GM21717 (cell line): Measurements from ENCODE around the gene GOLPH3.
"Not testable (repeated sequence)": the region's sequence is repeated elsewhere in the genome, so short reads cannot be mapped to it uniquely, and the experiment has no call there.

Experiments used
- ATAC-seq: cut with Tn5 transposase; IDR thresholded peaks from one replicate; pipeline ENCODE4 v1.9.1; 2021; ENCODE audit warnings: mild to moderate bottlenecking, moderate library complexity; ENCODE audit not compliant: unreplicated experiment

GOLPH3 gene

GRCh38 chr5:32138839-32139493, 35.2 kb downstream of the GOLPH3 start:
- ATAC-seq = no peak

- no peak for ATAC-seq
Measured at GRCh38 chr5:32136342-32136741, 37.8 kb downstream of the GOLPH3 start.

GRCh38 chr5:32135086-32135485, 39.0 kb downstream of the GOLPH3 start:
- no peak for ATAC-seq

GRCh38 chr5:32132757-32133156, 41.4 kb downstream of the GOLPH3 start:
- no peak for ATAC-seq

- no peak for ATAC-seq
Measured at GRCh38 chr5:32131604-32132003, 42.5 kb downstream of the GOLPH3 start.

- ATAC-seq = no peak
Measured at GRCh38 chr5:32130865-32131264, 43.3 kb downstream of the GOLPH3 start.

- no peak for ATAC-seq
Measured at GRCh38 chr5:32129074-32129598, 45.0 kb downstream of the GOLPH3 start.

- ATAC-seq = no peak
Measured at GRCh38 chr5:32127711-32128110, 46.4 kb downstream of the GOLPH3 start.

GRCh38 chr5:32126691-32127090, 47.4 kb downstream of the GOLPH3 start:
- ATAC-seq = no peak

GRCh38 chr5:32123889-32124676, 50.0 kb downstream of the GOLPH3 start:
- no peak for ATAC-seq

- no peak for ATAC-seq
Measured at GRCh38 chr5:32123058-32123805, 50.9 kb downstream of the GOLPH3 start.

GRCh38 chr5:32118922-32119321, 55.2 kb downstream of the GOLPH3 start:
- not testable (repeated sequence) for ATAC-seq

GRCh38 chr5:32116574-32117313, 57.4 kb downstream of the GOLPH3 start:
- ATAC-seq = no peak

GRCh38 chr5:32115985-32116384, 58.1 kb downstream of the GOLPH3 start:
- ATAC-seq = no peak

- ATAC-seq = no peak
Measured at GRCh38 chr5:32110111-32110696, 63.9 kb downstream of the GOLPH3 start.

GRCh38 chr5:32109236-32109635, 64.9 kb downstream of the GOLPH3 start:
- no peak for ATAC-seq

- no peak for ATAC-seq
Measured at GRCh38 chr5:32108167-32108566, 66.0 kb downstream of the GOLPH3 start.

- no peak for ATAC-seq
Measured at GRCh38 chr5:32107291-32107690, 66.8 kb downstream of the GOLPH3 start.

- ATAC-seq = no peak
Measured at GRCh38 chr5:32103521-32103920, 70.6 kb downstream of the GOLPH3 start.

- no peak for ATAC-seq
Measured at GRCh38 chr5:32102254-32102986, 71.7 kb downstream of the GOLPH3 start.
